Posterior cingulate gyrus (tissue), 11 donors: Measurements from ENCODE around the gene ZNF584.

Experiments used
- DNase-seq, 10 donors: peaks; one replicate each; pipeline versions ENCODE4 v3.0.0 to v3.0.0-alpha.2; 2020 to 2021; ENCODE audit warnings: mixed read lengths in 3 of 10
- intact Hi-C: fragments of 100-400 bp; cut with DNase I; formaldehyde crosslinking; loops from one replicate; pipeline ENCODE4 v1.15.1; 2023

Gene ZNF584

DNA sequence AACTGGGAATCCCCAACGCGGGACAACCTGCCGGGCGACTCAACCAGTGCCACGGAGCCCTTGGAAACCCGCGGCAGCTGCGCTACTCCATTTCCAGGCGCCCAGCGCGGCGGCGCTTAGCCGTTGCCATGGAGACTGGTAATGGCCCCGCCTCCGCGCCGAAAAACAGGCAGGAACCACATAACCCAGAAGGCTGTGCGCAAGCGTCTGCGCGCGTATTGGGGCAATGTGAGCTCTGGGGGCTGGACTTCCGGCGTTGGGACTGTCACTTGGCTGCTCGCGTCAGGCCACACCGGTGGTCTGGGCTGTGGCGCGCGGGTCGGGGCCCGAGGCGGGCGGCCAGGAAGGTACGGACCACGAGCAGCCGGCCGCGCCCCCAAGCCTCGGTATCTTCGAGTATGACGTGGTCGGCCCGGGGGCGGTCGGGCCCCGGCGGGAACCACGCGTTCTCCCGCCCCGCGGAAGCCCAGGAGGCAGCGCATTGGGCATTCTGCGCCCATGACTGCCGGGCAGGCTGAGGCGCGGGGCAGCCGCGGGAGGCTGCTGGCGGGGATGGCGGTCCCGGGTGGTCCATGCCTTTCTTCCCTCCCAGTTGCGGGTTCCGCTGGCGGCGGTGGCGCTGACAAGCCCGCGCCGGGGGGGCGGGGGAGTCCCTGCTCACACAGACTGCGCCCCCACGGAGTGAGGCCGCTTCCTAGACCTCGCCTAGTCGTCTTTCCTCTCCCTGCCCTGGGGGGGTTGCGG is 43.1 kb downstream of the ZNF584 start, which contains the start of gene ZNF324B:
Gene ZNF324B (plus strand): TSS at position 265 of the 744 bp plus-strand sequence. CDS start 2,080 bp downstream, outside the sequence.
- intact Hi-C loops = loop anchor here (1.0 to 2.0 kb wide), 2 partner anchors 11 to 15 kb away; partner anchors contain the start of genes ZNF132 and ZNF324
- DNase-seq = peak; percentile 95 to 100 (median 98)

DNA sequence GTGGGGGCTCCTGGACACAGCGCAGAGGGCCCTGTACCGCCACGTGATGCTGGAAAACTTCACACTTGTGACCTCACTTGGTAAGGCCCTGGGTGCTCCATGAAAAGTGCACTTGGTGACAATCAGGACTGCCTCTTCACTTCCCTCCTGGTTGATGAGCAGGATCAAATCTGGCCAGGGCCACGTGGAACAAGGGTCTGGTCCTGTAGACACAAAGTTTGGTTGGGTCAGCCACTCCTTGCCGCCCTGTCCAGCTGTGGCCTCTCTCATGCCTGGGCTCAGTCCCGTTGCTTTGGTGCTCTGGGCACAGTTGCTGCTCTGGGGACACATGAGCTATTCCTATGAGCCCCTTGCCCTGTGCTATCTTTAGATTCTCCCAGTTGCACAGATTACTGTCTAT is 45.3 kb downstream of the ZNF584 start:
- peak in 1 of 10 donors; percentile 71 for DNase-seq
- intact Hi-C loops = no loop called here

DNA sequence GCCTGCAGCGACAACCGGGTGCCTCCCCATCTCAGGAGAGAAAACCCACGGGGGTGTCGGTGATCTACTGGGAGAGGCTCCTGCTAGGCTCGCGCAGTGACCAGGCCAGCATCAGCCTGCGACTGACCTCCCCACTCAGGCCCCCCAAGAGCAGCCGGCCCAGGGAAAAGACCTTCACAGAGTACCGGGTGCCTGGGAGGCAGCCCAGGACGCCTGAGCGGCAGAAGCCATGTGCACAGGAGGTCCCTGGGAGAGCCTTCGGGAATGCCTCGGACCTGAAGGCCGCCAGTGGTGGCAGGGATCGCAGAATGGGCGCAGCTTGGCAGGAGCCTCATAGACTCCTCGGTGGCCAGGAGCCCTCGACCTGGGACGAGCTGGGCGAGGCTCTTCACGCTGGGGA is 46.9 kb downstream of the ZNF584 start:
- DNase-seq = no peak
- intact Hi-C loops = no loop called here

DNA sequence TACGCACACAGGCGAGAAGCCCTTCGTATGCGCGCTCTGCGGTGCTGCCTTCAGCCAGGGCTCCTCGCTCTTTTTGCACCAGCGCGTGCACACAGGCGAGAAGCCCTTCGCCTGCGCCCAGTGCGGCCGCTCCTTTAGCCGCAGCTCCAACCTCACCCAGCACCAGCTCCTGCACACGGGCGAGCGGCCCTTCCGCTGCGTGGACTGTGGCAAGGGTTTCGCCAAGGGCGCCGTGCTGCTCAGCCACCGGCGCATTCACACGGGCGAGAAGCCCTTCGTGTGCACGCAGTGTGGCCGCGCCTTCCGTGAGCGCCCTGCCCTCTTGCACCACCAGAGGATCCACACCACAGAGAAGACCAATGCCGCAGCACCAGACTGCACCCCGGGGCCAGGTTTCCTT is 47.7 kb downstream of the ZNF584 start:
- intact Hi-C loops = no loop called here
- no peak for DNase-seq

DNA sequence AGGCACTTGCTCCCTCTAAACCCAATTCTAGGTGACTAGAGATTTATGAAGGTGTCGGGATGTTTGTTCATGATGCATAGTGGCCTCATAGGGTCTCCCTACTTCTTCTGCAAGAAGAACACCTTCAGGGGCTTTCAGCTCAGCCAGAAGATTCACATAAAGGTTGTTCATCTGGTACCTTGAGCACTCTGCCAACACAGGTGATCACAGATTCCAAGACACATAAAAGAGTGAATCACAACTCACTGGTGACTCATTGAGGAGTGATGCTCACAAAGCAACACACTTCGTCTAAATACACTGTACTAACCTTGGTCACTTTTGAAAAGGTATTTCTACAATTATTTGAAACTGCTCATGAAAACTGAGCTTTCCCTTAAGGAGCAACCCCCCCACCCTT is 51.6 kb downstream of the ZNF584 start:
- intact Hi-C loops = no loop called here
- DNase-seq = no peak

DNA sequence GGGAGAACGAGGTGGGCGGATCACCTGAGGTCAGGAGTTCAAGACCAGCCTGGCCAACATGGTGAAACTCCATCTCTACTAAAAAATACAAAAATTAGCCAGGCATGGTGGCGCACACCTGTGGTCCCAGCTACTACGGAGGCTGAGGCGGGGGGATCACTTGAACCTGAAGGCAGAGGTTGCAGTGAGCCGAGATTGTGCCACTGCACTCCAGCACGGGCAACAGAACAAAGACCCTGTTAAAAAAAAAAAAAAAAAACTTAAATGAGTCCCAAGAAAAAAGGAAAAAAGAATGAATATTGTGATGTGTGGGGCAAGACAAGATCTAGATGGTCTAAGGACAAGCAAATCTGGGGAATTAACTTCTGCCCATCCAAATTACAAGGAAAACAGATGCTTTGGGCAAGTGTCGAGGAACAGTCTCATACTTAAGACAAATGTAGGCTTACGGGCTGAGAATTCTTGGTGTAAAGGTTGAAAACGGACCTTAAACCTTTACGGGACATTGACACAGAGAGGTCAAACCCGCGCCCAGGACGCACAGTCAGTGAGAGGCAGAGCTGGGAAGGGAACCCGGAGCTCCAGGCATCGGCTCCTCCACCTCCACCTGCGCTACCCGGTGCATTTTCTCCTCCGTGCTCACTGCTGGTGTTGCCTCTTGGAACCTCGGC is 57.8 kb downstream of the ZNF584 start:
- DNase-seq = peak in 2 of 10 donors; percentile 43 to 63
- intact Hi-C loops = loop anchor here (2.0 kb wide), 2 partner anchors 15 to 57 kb away; partner anchors contain the start of genes ZNF324B and ZNF584

DNA sequence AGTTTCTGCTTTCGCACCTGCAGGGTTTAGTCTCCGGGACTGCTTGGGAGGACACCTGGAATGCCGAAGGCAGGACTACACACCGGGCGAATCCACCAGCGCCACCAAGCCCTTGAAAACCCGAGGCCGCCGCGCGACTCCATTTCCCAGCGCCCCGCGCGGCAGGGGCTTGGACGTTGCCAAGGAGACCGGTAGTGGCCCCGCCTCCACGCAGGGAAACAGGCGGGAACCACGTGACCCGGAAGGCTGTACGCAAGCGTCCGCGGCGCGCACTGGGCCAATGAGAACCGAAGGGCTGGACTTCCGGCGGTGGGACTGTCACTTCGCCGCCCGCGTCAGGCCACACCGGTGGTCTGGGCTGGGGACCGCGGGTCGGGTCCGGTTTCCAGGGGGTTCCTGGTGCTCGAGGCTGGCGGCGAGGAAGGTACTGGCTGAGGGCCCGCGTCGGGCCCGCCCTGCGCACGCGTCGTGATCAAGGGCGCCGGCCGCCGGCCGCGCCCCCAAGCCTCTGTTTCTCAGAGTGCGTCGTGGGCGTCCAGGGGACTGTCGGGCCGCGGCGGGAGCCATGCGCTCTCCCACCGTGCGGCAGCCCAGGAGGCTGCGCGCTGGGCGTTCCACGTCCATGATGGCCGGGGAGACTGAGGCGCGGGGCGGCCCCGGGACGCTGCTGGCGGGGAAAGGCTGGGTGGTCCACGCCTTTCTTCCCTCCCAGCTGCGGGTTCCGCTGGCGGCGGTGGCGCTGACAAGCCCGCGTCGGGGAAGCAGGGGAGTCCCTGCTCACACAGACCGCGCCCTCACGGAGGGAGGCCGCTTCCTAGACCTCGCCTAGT is 58.5 kb downstream of the ZNF584 start, which contains the start of gene ZNF324:
Gene ZNF324 (plus strand): TSS at position 321 of the 830 bp plus-strand sequence. CDS start 2,106 bp downstream, outside the sequence.
- intact Hi-C loops = loop anchor here (2.0 kb wide), 2 partner anchors 16 to 58 kb away; partner anchors contain the start of genes ZNF324B and ZNF584
- DNase-seq = peak; percentile 98 to 100 (median 100)
